HG03095 (cell line): ENCODE measurements around the gene RTN4IP1.
"Not testable (repeated sequence)": the region's sequence is repeated elsewhere in the genome, so short reads cannot be mapped to it uniquely, and the experiment has no call there.

Experiments used
- ATAC-seq: cut with Tn5 transposase; IDR thresholded peaks from one replicate; pipeline ENCODE4 v1.9.1; 2021; ENCODE audit warnings: moderate library complexity; ENCODE audit not compliant: unreplicated experiment

RTN4IP1 gene

DNA sequence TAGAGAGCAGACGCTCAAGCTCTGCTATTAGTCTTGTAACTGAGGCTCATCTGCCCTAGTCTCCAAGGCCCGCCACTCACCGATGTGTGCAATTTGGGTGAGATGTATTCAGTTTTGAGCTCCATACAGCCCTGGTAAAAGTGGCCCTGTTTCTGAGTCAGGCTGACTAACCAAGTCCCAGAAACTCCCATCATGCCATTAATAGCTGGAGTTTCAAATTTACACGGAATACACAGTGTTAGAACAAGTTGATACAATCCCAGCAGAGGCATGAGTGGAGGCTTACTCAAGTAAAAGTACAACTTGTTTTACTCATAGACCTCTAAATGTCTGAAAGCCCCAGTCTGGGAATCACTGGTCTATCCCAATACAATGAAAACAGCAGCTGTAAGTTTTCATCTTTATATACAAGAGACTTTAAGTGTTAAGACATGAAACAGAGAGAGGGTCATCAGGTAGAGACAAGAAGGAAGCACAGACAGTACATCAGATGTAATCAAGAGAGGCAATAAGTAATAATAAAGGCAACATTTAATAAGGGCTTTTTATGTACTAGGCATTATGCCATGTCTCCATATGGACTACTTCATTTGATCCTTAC is 42.4 kb downstream of the RTN4IP1 start:
- ATAC-seq, result no peak

DNA sequence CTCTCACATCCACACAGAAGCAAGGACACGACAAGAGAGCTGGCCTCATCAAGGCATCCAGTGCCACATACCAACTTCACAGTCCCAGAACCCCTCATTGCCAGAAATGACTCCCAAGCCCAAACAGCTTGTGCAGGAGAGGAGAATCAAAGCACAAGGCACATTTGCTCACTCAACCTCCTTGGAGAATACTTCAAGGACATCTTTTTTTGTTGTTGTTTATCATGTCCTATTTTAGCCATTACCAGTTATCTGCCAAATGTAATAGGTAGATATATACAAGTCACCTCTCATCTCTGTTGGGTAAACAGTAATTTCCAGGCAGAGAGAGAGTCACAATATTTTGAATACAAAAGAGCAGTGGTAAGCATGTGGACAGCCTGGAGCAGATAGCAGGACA is 47.8 kb downstream of the RTN4IP1 start:
- no peak for ATAC-seq

DNA sequence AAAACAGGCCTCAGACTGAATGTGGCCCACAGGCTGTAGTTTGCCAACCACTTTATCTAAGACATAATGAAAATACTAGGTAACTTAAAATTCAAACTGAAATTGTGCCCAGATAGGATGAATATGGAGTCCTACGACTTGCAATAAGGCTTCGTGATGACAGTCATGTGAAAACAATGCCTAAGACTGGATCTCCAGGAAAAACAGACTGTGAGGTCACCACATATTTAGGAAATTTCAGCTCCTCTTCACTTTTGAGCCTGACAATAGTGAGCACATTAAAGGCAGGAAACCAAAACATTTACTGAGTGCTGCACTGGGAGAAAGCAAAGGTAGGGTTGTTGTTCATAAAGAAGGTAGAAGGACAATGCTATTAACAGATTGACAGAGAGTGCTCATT is 50.0 kb downstream of the RTN4IP1 start:
- ATAC-seq, result no peak

DNA sequence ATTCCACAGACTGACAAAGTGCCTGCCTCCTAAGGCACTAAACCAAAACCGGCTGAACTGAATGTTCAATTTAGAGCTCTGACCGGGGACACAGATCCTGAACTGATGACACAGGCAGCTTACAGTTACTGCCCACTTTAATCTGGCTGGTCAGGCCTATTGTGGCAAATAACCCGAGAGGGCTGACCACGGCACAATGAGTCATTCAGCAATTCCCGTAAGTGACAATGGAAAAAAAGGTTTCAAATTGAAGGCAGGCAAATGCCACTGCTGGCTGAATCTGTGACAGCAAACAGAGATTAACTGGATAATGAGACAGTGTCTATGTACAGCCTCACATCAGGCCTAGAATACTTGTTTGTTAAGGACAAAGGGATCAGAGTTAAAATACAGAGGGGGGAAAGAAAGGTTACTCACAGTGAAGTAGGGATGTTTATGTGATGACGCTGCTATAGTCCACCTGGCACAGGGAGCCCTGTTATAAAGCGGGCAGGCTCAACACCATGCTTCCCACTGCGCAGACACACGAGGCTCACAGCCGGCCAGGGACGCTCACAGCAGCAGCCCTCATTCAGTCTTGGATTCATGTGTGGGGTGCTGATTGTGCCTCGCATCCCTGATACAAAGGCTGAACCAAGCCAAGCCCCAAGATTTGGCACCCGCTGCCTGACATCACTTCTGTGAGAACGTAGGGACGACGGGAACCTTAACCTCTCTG is 54.4 kb downstream of the RTN4IP1 start:
- no peak for ATAC-seq

DNA sequence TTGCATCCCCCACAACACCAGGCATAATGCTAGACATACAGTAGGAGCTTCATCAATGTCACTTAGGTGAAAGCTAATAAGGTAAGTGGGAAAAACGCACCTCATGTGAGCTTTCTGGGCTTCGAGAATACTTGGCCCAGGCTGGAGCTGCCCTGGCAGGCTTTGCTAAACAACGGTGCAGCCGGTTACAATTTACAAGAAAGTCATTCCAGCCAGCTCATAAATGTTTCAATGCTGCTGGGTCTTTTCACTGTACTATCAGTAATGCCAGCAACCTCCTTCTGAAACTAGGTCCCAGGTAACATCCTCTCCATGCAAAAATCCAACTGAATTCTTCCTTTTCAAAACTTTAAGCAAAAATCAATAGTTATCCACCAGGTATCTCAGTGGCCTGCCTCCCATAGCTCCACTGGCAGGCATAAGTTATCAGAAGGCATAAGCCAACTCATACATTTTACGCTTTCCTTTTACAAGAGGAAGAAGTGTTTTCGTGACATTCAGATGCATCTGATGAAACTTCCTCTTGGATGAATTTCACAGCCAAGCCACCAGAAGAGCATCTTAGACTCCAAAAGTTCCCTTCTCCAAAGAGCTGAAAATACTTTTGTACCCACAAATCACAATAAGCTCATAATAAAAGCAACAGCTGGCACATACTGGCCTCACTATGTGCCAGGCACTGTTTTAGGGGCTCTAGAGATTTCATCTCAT is 56.3 kb downstream of the RTN4IP1 start:
- ATAC-seq, result no peak

DNA sequence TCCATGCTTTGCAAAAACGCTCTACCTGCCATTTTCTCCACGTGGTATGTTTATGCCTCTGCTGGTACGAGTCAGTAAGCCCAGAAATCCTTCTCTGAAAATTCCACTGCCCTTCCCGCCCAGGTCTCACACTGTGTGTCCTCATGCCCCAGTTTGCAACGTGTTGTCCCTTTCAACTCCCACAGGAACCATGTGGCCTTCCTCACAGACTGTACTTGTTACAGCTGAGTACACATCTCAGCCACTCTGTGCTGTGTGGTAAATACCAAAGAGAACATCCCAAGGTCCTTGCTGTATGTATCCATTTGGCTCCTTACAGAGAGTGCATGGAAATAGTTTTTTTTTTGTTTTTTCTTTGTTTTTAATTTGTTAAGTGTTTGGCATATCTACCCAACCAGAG is 56.9 kb downstream of the RTN4IP1 start:
- ATAC-seq, result no peak

DNA sequence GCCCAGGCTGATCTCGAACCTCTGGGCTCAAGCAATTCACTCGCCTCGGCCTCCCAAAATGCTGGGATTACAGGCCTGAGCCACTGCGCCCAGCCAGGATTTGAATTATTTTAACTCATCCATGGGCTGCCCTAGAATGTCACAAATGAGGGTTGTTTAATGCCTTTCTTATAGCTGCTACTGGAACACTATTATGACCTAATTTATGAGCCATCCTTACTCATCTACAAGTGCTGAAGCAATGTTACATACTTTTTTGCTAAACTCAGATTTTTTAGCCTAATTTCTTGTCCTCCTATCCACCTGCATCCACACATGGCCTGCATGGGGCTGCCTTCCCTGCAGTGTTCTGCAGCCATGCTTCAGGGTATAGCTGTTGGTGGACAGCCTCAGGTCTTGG is 59.9 kb downstream of the RTN4IP1 start:
- no peak for ATAC-seq

DNA sequence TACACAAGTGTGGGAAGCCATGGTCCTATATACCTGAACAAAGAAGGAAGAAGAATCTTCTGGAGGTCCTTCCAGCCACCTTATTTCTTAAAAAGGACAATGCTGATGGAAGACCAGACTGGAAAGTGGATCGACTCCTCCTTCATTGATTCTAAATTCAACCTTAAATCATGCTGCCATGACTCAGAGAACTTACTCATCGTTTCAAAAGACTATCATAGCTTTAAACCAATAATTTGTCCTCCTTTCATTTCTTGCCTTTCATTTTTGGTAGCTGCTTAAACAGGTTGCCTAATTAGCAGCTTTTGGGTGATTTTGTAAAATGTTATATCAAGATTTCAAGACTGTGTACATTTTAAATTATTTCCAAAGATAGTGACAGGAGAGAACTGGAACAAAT is 60.8 kb downstream of the RTN4IP1 start:
- ATAC-seq, result no peak

DNA sequence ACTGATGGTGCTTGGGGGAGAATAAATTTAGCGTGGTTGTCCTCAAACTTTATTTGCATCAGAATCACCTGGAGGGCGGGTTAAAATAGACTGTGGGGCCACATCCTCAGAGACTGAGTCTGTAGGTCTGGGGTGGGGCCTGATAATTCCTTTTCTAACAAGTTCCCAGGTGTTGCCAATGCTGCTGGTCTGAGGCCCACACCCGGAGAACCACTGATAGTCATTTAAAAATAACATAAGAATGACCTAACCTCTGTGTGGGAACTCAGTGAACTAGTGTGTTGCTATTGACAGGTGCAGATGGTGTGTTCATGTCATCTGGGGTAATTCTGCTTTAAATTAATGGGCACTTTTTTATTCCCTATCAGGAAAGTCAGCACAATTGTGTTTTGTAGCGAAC is 64.8 kb downstream of the RTN4IP1 start:
- ATAC-seq, result no peak

DNA sequence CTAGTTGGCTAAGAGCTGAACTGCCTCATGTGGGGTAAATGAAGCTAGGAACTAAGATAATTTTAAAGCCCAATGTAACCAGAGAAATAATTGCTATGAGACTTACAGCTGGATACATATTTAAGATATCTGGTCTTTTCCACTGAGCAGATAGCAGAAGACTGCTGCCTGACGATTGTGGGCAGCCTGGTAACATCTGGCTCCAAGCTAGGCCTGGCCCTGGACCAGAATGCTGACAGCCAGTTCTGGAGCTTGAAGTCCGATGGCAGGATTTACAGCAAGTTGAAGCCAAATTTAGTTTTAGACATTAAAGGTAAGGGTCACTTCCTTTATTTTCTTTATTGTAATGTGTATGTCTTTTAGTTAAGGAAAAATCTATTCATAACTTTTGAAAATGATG is 65.7 kb downstream of the RTN4IP1 start:
- no peak for ATAC-seq

DNA sequence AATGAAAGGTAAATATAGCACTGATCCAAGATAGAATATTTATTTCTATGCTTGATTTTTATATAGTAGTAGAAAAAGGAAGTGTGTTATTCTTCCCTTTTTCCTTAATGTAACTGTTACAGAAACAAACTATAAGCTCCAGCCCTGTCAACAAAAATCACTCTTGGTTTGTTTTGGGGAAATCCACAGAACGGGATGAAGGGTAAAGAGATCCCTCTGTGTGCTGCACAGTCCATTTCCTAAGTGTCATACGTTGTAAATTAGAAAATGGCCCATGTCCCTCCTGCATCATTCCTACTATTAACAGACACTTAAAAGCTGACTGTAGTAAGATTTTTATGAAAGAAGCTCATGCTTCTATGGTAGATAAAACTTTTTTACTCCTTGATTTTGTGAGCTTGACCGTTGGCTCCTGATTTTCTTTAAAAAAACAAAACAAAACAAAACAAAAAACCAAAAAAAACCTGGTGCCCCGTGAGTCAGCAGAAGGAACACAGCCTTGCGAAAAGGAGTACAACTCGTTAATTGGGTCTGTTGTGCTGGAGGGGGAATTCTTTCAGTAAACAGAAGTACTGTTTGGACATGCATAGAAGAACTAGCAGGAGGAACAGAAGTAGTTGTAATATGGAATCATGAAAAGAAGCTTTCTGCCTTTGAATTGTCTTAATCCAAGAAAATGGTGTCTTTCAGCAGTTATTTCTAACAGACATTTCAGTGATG is 67.5 kb downstream of the RTN4IP1 start:
- no peak for ATAC-seq

DNA sequence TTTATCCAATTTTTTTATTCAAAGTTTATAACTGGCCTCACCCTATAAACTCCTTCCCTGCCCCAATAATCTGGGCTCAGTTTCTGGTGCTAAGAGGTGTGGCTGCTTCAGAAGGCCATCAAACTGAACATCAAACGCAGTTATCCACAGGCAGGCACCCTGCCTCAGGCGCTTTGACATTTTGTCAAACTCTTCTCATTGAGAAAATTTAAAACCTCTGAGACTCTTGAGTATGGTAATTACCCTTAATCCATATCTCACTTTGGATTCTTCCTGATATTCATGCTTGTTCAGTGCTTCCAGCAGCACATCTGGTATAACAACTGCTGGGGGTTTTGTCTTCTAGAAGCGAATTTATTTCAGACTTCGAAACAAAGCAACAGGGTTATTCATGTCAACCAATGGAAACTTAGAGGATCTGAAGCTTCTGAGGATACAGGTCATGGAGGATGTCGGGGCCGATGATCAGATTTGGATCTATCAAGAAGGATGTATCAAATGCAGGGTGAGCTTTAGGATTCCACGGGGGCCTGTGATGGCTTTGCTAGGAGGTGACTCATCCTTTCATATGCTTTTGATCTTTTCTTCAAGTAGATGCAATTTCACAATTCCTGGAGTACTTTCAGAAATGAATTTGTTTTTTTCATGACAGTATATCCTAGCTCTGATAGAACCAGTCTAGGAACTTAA is 68.2 kb downstream of the RTN4IP1 start:
- ATAC-seq, result no peak

DNA sequence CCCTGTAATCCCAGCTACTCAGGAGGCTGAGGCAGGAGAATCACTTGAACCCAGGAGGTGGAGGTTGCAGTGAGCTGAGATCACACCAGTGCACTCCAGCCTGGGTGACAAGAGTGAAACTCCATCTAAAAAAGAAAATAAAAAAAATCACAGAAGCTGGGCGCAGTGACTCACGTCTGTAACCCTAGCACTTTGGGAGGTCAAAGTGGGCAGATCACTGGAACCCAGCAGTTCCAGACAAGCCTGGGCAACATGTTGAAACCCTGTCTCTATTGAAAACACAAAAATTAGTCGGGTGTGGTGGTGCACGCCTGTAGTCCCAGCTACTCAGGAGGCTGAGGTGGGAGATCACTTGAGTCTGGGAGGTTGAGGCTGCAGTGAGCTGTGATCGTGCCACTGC is 69.6 kb downstream of the RTN4IP1 start:
- not testable (repeated sequence) for ATAC-seq

DNA sequence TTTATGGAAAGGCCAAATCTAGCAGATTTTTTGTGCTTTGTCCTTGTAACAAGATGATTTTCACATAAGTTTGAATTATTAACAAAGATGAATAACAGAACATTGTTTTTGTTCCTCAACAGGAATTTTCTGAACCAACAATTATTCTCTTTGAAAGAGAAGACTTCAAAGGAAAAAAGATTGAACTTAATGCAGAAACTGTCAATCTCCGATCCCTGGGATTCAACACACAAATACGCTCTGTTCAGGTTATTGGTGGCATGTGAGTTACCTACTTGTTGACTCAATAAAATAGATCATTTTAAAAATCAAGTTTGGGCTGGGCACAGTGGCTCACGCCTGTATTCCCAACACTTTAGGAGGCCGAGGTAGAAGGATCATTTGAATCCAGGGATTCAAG is 70.9 kb downstream of the RTN4IP1 start:
- ATAC-seq, result no peak

DNA sequence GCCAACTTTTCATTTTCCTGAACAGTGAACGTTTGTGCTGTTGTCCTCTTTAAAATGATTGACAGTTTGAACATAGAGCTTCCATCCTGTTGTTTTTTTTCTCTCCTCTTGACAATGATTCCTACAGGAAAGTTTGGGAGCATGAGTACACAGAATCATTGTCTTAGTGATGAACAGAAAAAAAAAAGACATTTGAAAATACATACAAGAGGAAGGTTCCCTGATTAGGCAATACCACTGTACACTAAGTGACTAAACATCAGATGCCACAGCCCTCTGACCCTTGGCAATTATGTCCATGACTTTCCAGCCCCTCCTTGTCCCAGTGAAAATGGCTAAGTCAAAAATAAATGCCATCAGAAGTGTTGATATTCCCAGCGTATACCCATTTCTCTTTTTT is 71.5 kb downstream of the RTN4IP1 start:
- no peak for ATAC-seq

DNA sequence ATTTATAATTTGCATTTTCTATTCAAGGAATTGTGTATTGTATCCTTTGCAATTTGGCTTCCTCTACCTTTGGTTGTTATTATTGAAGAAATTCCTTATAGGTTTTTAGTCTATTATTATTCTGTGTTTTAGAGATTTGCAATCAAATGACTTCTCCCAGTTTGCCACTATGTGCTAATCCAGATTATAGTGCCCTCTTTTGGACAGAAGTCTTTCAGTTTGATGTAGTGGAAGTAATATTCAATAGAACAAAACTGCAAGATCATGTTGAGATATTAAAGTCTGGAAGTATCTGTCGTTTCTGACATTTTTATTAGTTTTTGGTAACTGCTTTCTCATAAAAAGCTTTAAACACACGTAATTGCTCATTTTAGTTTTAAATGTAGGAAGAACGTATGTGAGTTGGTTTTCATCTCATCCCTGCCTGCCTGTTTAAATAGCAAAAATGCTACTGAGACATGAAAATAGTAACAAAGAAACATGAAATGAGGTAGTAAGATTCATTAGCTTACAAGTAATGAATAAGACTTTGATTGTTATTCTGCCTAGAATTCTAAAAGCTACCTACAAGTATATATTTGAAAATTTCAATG is 72.8 kb downstream of the RTN4IP1 start:
- ATAC-seq, result no peak

DNA sequence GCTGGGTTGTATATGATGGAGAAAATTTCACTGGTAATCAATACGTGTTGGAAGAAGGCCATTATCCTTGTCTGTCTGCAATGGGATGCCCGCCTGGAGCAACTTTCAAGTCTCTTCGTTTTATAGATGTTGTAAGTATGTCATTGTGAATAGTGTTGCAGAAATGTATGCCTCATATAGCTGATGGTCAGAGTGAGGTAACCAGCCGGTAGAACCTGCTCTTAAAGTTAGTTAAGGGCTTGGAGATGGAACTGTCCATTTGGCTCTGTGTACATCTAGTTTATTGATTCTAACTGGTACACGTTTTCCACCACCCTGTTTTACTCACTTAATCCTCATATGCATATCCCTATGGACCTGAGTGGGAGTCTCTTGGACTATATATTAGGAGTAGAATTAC is 73.5 kb downstream of the RTN4IP1 start:
- no peak for ATAC-seq

DNA sequence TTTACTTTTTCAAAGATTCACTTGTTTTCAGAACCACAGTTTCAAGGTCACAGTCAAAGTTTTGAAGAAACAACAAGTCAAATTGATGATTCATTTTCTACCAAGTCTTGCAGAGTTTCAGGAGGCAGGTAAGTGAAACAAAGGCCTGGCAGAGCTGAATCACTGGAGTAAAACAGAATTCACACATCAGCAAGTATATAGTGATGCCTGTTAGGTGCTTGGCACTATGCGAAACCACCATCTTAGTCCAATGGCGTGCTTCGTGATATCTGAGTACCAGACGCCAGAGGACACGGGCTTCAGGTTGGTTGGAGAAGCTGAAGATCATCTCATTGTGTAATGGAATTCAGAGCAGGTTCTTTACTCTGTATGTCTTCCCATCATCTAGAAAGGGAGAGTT is 75.9 kb downstream of the RTN4IP1 start:
- ATAC-seq, result no peak

DNA sequence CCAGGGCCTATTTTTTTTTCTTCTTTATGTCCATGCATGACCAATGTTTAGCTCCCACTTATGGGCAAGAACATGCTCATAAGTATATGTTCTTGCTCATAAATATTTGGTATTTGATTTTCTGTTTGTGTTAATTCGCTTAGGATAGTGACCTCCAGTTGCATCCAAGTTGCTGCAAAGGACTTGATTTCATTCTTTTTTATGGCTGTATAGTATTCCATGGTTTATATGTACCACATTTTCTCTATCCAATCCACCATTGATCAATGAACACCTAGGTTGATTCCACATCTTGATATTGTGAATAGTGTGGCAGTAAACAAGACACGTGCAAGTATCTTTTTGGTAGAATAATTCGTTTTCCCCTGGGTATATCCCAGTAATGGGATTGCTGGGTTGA is 78.1 kb downstream of the RTN4IP1 start:
- ATAC-seq, result no peak

DNA sequence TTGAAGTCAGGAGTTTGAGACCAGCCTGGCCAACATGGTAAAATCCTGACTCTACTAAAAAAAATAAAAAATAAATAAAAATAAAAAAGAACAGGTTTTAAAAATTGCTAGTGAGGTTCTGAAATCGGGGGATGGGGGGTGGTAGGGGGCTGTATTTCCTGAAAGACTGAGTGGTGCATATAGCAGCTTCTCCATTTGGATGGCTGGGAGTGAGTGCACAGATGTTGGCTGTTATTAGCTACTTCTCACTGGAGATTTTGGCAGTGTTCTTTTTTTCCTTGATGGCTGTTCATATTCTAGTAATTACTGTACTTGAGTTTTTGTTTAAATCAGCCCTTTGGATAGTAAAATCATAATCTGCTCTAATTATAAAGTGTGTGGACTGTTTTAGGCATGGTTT is 79.8 kb downstream of the RTN4IP1 start:
- ATAC-seq, result no peak
